ENCODE measurements around the gene KRT32.

The KRT32 gene

DNA sequence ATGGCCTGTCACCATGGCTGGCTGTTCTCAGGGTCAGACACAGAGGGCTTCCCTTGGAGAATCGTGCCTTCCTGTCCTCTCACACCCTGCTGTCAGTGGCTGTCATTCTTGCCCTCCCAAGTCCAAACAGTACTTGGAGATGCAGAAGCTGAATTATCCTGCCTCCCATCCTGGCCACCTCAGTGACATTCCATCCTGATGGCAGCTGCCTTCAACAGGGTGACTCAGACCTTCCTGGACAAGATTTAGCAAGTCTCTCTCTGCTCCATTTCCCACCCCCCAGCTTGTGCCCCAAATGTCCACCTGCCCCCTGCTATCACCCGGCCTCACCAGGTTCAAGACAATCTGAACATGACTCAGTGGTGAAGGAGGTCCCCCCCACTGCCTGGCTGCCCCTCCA lies 27.3 kb upstream of the KRT32 start:
- in situ Hi-C loops (cut with MboI; ENCODE audit: low sequenced_read_pairs, unreplicated experiment), result no loop called here
- no peak for DNase-seq (ENCODE audit: low spot score)
- TF ChIP-seq CTCF (IDR thresholded peaks at IDR 0.05; ENCODE audit: borderline replicate concordance, control extremely low read depth, extremely low read depth, insufficient read depth, missing control alignments), result no peak

GRCh38 chr17:41492771-41493170 lies 25.6 kb upstream of the KRT32 start:
- DNase-seq (ENCODE audit: low spot score), result no peak
- no peak for TF ChIP-seq CTCF (IDR thresholded peaks at IDR 0.05; ENCODE audit: borderline replicate concordance, control extremely low read depth, extremely low read depth, insufficient read depth, missing control alignments)
- in situ Hi-C loops (cut with MboI; ENCODE audit: low sequenced_read_pairs, unreplicated experiment), result no loop called here

DNA sequence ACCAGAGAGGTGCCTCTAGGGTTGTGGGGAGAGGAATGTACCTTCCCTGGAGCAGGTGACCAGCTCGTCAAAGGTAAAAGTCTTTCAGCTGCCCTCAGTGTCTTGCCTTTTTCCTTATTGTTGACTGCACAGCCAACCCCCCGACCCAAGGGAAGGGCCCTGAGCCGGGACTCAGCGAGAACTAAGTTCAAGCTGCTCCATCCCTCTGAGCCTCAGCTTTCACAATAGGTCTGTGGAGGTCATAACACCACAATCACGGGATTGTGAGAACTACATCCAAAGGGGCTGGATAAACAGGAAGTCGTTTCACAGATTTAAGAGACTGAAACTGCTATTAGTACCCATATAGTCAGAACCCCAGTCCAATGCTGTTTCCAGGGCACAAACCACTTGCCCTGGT lies 25.2 kb upstream of the KRT32 start:
- no peak for DNase-seq (ENCODE audit: low spot score)
- in situ Hi-C loops (cut with MboI; ENCODE audit: low sequenced_read_pairs, unreplicated experiment), result no loop called here
- no peak for TF ChIP-seq CTCF (IDR thresholded peaks at IDR 0.05; ENCODE audit: borderline replicate concordance, control extremely low read depth, extremely low read depth, insufficient read depth, missing control alignments)

GRCh38 chr17:41491476-41491875 lies 24.3 kb upstream of the KRT32 start:
- no peak for TF ChIP-seq CTCF (IDR thresholded peaks at IDR 0.05; ENCODE audit: borderline replicate concordance, control extremely low read depth, extremely low read depth, insufficient read depth, missing control alignments)
- in situ Hi-C loops (cut with MboI; ENCODE audit: low sequenced_read_pairs, unreplicated experiment), result no loop called here
- no peak for DNase-seq (ENCODE audit: low spot score)

GRCh38 chr17:41490000-41490990 lies 23.1 kb upstream of the KRT32 start:
- no peak for DNase-seq (ENCODE audit: low spot score)
- in situ Hi-C loops (cut with MboI; ENCODE audit: low sequenced_read_pairs, unreplicated experiment), result no loop called here
- no peak for TF ChIP-seq CTCF (IDR thresholded peaks at IDR 0.05; ENCODE audit: borderline replicate concordance, control extremely low read depth, extremely low read depth, insufficient read depth, missing control alignments)

DNA sequence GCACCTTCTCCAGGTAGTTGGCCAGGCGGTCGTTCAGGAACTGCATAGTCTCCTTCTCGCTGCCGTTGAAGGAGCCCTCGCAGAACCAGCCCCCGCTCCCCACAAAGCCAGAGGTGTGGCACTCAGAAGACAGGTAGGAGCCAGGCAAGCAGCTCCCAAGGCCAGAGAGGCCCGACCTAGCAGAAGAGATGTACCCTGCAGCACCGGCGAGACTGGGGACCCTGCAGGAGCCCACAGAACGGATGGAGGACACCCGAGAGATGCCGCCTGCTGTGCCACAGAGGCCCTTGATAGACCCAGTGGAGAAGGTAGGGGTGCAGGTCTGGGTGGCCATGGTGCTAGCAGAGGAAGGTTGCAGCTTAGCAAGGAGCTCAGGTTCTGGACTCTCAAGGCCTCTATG lies 22.3 kb upstream of the KRT32 start, which contains the start of gene KRT36:
Gene KRT36, minus strand, starts transcription at position 380 of the 400 bp plus-strand sequence. Its CDS starts 46 bp downstream, at position 334.
- no peak for TF ChIP-seq CTCF (IDR thresholded peaks at IDR 0.05; ENCODE audit: borderline replicate concordance, control extremely low read depth, extremely low read depth, insufficient read depth, missing control alignments)
- no peak for DNase-seq (ENCODE audit: low spot score)
- in situ Hi-C loops (cut with MboI; ENCODE audit: low sequenced_read_pairs, unreplicated experiment), result no loop called here
